ENCODE results near the gene NBEAL1. TPM values are rescaled to one million over a fixed set of nuclear protein-coding genes. Genes with fewer than 3 reads are reported as not detected.

The NBEAL1 gene
- total and polyA plus RNA-seq, 2 donors from 2014 or later: 6.5 to 39.3 TPM

GRCh38 chr2:203261326-203262159, 246.9 kb downstream of the NBEAL1 start:
- no peaks in the 10 kb centered on the region for H3K9me3 ChIP-seq (ENCODE audit: control insufficient read depth in 2 of 3, insufficient read depth in 1 of 3, low read length in 3 of 3)
- H3K36me3 ChIP-seq (ENCODE audit: control insufficient read depth in 2 of 3, insufficient read depth in 3 of 3, low read length in 3 of 3): peaks cover 6 to 15% (median 7%) of the 10 kb centered on the region in 3 donors
- no peaks in the 10 kb centered on the region for H3K4me1 ChIP-seq (ENCODE audit: control insufficient read depth in 2 of 3, insufficient read depth in 2 of 3, low read depth in 1 of 3, low read length in 3 of 3)
- FAIRE-seq (no peak), DNase-seq (no peak)
- H3K9ac ChIP-seq (ENCODE audit: low read length in 3 of 3): no peak overlapping the region
- TF ChIP-seq CTCF (IDR thresholded peaks at IDR 0.05; ENCODE audit: borderline replicate concordance, extremely low read depth, insufficient read depth): no peak
- no peak overlapping the region for H3K4me3 ChIP-seq (ENCODE audit: low read length in 3 of 3)
- no peak overlapping the region for H3K27ac ChIP-seq (ENCODE audit: low read depth in 2 of 2, low read length in 2 of 2)
- no peaks in the 10 kb centered on the region for H3K27me3 ChIP-seq (ENCODE audit: control insufficient read depth, insufficient read depth, low read length)
- intact Hi-C loops (cut with DNase I): no loop called here

Other genes with a start within 250 kb of the NBEAL1 start
- gene ICA1L, start 143.1 kb upstream of the NBEAL1 start, total RNA-seq: 9.9 TPM
- 1.5 TPM for gene ICA1L, start 143.1 kb upstream of the NBEAL1 start, polyA plus RNA-seq (ENCODE audit: insufficient read depth, low read depth, low replicate concordance)
- gene WDR12, start 103.2 kb upstream of the NBEAL1 start, total RNA-seq: 37.8 TPM
- 55.0 TPM for gene WDR12, start 103.2 kb upstream of the NBEAL1 start, polyA plus RNA-seq (ENCODE audit: insufficient read depth, low read depth, low replicate concordance)
- 12.6 TPM for gene CARF, start 102.6 kb upstream of the NBEAL1 start, total RNA-seq
- 2.7 TPM for gene CARF, start 102.6 kb upstream of the NBEAL1 start, polyA plus RNA-seq (ENCODE audit: insufficient read depth, low read depth, low replicate concordance)
- gene CYP20A1, start 224.1 kb downstream of the NBEAL1 start, total RNA-seq: 41.2 TPM
- 11.6 TPM for gene CYP20A1, start 224.1 kb downstream of the NBEAL1 start, polyA plus RNA-seq (ENCODE audit: insufficient read depth, low read depth, low replicate concordance)